GM18499 (cell line): Measurements from ENCODE around the gene RTN4RL1.
"Not testable (repeated sequence)": the region's sequence is repeated elsewhere in the genome, so short reads cannot be mapped to it uniquely, and the experiment has no call there.

Source experiments
- ATAC-seq: cut with Tn5 transposase; IDR thresholded peaks from one replicate; pipeline ENCODE4 v1.9.1; 2021; ENCODE audit warnings: moderate number of reproducible peaks; ENCODE audit not compliant: insufficient read depth, unreplicated experiment

Gene RTN4RL1

GRCh38 chr17:1905190-1905913 is 119.8 kb downstream of the RTN4RL1 start:
- ATAC-seq, result no peak

DNA sequence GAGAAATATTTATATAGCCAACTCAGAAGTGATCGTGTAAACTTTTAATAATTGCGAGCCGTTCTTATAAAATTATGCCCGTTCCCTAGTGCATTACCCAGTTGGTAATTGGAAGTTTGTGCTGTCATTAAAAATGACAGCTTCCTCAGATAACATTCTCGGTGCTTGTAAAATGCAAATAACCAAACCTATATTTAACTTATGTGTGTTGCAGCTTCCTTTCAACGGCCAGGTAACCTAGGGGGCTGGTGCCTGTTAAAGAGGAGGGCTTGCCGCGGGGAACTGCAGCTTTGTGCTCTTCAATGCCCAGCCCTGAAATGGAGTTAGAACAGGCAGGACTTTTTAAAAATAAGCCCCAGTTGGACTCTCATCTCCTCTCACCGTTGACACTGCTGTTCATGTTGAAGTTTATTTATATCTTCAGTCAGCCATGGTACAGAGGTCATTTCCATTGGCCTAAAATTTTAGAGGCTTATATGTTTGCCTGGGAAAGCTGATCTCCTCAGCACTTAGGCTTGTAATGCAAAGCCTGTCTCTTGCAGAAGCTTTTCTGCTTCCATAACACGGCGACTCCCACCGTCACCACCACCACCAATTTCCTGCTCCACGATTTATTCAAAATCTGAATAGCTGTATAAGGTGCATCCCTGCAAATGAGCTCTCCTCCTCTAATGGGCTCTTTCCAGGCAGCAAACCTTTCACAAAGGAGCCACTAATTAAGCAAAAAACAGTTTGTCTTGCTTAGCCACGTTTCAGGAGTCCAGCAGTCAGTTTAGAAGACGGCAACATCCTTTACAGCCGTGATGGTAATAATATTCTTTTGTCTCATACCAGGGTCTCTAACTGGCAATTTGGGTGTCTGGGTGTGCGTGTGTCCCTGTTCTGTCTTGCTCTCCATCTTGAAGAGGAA is 120.6 kb downstream of the RTN4RL1 start:
- no peak for ATAC-seq

- ATAC-seq, result no peak
Measured at GRCh38 chr17:1899403-1900000, 125.6 kb downstream of the RTN4RL1 start.

DNA sequence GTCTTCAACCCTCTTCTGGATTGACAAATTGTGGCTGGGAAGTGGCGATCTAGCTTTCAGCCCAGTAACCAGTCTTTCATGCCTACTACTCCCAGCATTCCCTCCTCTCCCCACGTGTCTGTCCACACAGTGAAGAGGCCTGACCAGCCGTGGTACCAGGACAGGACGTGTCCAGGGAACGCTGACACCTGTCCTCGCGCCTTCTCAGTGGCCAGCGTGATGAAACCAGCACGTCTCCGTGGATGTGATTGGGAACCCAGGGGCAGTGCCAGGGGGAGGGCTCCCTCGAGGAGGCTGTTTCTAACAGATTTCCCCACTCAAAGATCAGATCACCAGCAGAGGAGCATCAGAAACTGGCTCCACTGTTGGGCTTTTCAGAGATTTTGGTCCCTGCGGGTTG is 126.3 kb downstream of the RTN4RL1 start:
- ATAC-seq, result no peak

- ATAC-seq, result no peak
Measured at GRCh38 chr17:1898332-1898731, 126.8 kb downstream of the RTN4RL1 start.

- ATAC-seq, result no peak
Measured at GRCh38 chr17:1897105-1897656, 128.0 kb downstream of the RTN4RL1 start.

DNA sequence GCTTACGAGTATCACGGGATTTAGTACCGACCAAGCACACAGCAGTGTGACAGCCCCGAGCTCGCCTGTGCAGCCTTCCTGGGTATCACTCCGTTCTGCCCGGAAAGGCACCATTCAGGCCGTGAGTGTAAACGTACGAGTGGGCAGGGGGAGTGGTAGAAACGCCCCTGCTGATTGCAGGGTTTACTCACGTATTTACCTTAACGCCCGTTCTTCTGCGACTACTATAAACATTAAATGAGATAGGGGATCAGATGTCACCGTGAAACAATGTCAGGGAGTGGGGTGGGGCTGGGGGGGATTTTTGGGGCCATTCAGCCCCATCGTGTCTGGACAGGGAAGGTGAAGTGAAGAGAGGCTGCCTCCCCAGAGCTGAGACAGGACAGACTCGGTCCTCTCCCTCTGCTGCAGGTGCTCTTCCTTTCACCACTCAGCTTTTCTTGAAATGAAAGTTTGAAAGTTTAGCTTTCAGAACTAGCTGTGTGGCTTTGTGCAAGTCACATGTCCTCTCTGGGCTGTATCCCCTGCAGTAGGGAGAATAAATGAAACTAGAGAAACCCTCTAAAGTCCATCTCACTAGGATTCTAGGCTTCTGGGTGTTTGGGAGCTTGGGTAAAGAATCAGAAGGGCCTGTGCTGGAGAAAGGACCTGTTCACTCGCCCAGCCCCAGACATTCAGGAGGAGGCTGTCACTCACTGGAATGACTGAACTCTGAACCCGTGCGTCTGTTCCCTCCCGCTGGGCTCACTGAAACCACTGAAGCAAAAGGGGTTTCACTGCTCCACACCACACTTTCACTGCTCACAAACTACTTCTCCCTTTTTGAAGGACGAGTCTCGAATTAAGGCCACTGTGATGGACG is 128.7 kb downstream of the RTN4RL1 start:
- no peak for ATAC-seq

DNA sequence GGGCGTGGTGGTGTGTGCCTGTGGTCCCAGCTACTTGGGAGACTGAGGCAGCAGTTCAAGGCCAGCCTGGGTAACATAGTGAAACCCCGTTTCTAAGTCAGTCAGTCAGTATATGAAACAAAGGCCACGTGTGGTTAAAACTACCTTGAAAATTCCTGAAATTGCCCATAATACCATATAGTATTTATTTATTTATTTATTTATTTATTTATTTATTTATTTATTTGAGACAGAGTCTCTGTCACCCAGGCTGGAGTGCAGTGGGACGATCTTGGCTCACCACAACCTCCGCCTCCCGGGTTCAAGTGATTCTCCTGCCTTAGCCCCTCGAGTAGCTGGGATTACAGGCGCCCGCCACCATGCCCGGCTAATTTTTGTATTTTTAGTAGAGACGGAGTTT is 129.7 kb downstream of the RTN4RL1 start:
- not testable (repeated sequence) for ATAC-seq

GRCh38 chr17:1894753-1895339 is 130.3 kb downstream of the RTN4RL1 start:
- no peak for ATAC-seq

- no peak for ATAC-seq
Measured at GRCh38 chr17:1890758-1891450, 134.2 kb downstream of the RTN4RL1 start.

DNA sequence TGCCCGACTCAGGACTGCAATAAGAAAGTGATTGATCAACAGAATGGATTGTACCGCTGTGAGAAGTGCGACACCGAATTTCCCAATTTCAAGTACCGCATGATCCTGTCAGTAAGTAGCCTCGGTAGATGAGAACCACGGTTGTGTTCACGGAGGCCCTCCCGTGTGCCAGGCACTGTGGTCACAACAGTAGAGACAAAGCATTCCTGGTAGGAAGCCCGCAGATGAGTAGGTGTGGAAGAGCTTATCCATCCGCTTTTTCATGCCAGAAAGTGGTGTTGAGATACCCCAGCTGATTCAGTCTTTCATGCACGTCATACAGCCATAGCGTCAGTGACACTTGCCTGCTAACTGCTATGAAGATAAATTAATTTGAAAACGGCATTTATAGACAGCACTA is 136.4 kb downstream of the RTN4RL1 start:
- no peak for ATAC-seq
